ENCODE data around the gene TSPAN8.

GRCh38 chr12:71178162-71178561 lies 20.4 kb upstream of the TSPAN8 start:
- TF ChIP-seq POLR2A (IDR thresholded peaks at IDR 0.05) (no peak), CTCF (IDR thresholded peaks at IDR 0.05) (no peak)

All from heart left ventricle (tissue), 13 donors.